ENCODE data around the gene IQCH. TPM values are rescaled to one million over a fixed set of nuclear protein-coding genes. Genes with fewer than 3 reads are reported as not detected.

IQCH gene
- total and polyA plus RNA-seq, 9 of the 15 experiments (the other 6 are each of a cell fraction or from before 2014, with no cell fraction given), result 1.8 to 3.9 (median 2.7) TPM

DNA sequence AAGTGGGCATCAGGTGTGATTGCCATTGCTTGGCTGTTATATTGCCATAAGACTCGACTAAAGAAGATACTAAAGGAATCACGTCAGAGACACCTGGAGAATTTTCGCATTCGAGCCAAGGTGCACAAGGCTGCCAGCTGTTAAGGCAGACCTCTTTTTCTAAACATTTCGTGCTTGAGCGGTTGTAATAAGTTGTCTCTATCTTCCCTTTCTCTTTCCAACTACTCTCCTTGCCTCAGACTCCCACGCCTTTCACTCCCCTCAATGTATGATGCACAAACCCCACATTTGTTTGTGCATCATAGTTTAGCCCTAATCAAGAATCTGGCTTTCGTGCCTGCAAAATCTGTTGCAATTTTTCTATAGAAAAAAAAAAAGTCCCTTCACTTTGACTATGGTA is 118.0 kb downstream of the IQCH start (continued):
- no peak for TF ChIP-seq TEAD1 (CRISPR knock-in tag; IDR thresholded peaks at IDR 0.05)
- no peak for TF ChIP-seq ZNF830 (CRISPR knock-in tag; IDR thresholded peaks at IDR 0.05)
- TF ChIP-seq, protein P1, sequence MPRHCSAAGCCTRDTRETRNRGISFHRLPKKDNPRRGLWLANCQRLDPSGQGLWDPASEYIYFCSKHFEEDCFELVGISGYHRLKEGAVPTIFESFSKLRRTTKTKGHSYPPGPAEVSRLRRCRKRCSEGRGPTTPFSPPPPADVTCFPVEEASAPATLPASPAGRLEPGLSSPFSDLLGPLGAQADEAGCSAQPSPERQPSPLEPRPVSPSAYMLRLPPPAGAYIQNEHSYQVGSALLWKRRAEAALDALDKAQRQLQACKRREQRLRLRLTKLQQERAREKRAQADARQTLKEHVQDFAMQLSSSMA (CRISPR knock-in tag; IDR thresholded peaks at IDR 0.05), result no peak
- TF ChIP-seq, protein P2, sequence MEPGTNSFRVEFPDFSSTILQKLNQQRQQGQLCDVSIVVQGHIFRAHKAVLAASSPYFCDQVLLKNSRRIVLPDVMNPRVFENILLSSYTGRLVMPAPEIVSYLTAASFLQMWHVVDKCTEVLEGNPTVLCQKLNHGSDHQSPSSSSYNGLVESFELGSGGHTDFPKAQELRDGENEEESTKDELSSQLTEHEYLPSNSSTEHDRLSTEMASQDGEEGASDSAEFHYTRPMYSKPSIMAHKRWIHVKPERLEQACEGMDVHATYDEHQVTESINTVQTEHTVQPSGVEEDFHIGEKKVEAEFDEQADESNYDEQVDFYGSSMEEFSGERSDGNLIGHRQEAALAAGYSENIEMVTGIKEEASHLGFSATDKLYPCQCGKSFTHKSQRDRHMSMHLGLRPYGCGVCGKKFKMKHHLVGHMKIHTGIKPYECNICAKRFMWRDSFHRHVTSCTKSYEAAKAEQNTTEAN (CRISPR knock-in tag; IDR thresholded peaks at IDR 0.05), result no peak
- no peak for TF ChIP-seq NFYB (IDR thresholded peaks at IDR 0.05; ENCODE audit: extremely low read depth, insufficient read length)

DNA sequence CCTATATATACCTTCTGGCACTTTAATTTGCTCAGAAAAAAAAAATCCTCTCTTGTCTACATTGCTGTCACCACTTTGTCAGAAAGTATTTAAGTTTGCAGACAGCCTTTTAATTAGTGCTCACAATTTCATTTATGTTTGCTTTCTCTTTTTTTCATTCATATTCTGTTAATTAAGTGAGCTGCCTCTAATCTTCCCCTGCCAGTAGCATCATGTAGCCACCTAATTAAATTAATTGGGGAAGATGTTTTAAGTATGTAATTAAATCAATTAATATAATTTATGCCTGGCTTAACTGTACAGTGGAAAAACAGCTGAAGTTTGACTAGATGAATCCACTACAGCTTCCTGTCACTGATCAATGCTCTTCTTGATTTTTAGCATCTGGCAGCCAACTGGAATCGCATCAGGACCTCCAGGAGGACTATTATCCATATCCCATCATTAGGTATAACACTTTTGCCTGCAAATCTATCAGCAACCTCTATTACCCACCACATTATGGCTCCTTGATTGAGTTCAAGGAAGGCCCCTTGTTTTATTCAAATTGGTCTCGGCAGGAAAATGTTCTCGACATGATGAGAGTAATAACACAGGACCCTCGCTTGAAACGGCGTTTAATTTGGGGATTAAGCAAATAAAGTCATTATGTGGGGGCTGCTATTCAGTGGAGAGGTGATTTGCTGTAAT is 118.5 kb downstream of the IQCH start:
- Histone ChIP-seq H4K20me1 (replicated peaks; ENCODE audit: control insufficient read depth, insufficient read depth, low read length) (no peaks in the 10 kb centered on the region), H2AFZ (ENCODE audit: low read depth, low read length) (no peak overlapping the region), H3K9me1 (ENCODE audit: control insufficient read depth, insufficient read depth, low read length) (no peaks in the 10 kb centered on the region), H3K27ac (ENCODE audit: extremely low read depth, low read depth, low read length) (no peak overlapping the region), H3K9ac (ENCODE audit: insufficient read depth in 1 of 2, low read depth in 2 of 2, low read length in 2 of 2) (no peak overlapping the region), H3K4me1 (replicated peaks in 1 of 2; ENCODE audit: control insufficient read depth in 2 of 2, insufficient read depth in 2 of 2, low read length in 2 of 2) (peaks cover 2 to 16% of the 10 kb centered on the region in 2 experiments; a peak in 4 of 5 replicates), H3K79me2 (ENCODE audit: control insufficient read depth, insufficient read depth, low read length) (no peaks in the 10 kb centered on the region), H3K36me3 (ENCODE audit: control insufficient read depth, insufficient read depth, low read length) (no peaks in the 10 kb centered on the region), H3K27me3 (ENCODE audit: control insufficient read depth in 2 of 2, insufficient read depth in 2 of 2, low read length in 2 of 2) (no peaks in the 10 kb centered on the region), H3K4me3 (no peak overlapping the region), H3K9me3 (replicated peaks; ENCODE audit: control insufficient read depth, insufficient read depth, low read depth, low read length) (no peaks in the 10 kb centered on the region), H3K4me2 (ENCODE audit: insufficient read depth, low read length) (no peak overlapping the region)
- CTCF ChIA-PET (ENCODE audit: low intra/inter-chr PET ratio), result no interaction called here
- in situ Hi-C loops (cut with MboI), result no loop called here
- WGBS (ENCODE audit: insufficient coverage, low coverage, missing lambda C conversion rate), result 58% methylated on average over 6 of the region's 6 CpGs
- ATAC-seq (no peak), DNase-seq (ENCODE audit: extremely low read depth in 1 of 4, low spot score in 3 of 4) (no peak), FAIRE-seq (no peak)
- BruUV-seq (replicated peaks), result no TSS peak
- POLR2A ChIA-PET, result interaction anchor here (1.4 kb wide), 2 partner anchors 23 to 29 kb away, joined by 4 read pairs; no protein-coding TSS in a partner anchor
- intact Hi-C loops (cut with micrococcal nuclease), result no loop called here
- TF ChIP-seq DNMT1 (IDR thresholded peaks at IDR 0.05) (no peak), LCOR (CRISPR knock-in tag; IDR thresholded peaks at IDR 0.05) (no peak), BRF1 (IDR thresholded peaks at IDR 0.05; ENCODE audit: borderline replicate concordance, extremely low read depth, insufficient read length) (no peak), ILK (tag; IDR thresholded peaks at IDR 0.05; ENCODE audit: borderline replicate concordance, low read depth) (no peak)
- TF ChIP-seq, protein P3, sequence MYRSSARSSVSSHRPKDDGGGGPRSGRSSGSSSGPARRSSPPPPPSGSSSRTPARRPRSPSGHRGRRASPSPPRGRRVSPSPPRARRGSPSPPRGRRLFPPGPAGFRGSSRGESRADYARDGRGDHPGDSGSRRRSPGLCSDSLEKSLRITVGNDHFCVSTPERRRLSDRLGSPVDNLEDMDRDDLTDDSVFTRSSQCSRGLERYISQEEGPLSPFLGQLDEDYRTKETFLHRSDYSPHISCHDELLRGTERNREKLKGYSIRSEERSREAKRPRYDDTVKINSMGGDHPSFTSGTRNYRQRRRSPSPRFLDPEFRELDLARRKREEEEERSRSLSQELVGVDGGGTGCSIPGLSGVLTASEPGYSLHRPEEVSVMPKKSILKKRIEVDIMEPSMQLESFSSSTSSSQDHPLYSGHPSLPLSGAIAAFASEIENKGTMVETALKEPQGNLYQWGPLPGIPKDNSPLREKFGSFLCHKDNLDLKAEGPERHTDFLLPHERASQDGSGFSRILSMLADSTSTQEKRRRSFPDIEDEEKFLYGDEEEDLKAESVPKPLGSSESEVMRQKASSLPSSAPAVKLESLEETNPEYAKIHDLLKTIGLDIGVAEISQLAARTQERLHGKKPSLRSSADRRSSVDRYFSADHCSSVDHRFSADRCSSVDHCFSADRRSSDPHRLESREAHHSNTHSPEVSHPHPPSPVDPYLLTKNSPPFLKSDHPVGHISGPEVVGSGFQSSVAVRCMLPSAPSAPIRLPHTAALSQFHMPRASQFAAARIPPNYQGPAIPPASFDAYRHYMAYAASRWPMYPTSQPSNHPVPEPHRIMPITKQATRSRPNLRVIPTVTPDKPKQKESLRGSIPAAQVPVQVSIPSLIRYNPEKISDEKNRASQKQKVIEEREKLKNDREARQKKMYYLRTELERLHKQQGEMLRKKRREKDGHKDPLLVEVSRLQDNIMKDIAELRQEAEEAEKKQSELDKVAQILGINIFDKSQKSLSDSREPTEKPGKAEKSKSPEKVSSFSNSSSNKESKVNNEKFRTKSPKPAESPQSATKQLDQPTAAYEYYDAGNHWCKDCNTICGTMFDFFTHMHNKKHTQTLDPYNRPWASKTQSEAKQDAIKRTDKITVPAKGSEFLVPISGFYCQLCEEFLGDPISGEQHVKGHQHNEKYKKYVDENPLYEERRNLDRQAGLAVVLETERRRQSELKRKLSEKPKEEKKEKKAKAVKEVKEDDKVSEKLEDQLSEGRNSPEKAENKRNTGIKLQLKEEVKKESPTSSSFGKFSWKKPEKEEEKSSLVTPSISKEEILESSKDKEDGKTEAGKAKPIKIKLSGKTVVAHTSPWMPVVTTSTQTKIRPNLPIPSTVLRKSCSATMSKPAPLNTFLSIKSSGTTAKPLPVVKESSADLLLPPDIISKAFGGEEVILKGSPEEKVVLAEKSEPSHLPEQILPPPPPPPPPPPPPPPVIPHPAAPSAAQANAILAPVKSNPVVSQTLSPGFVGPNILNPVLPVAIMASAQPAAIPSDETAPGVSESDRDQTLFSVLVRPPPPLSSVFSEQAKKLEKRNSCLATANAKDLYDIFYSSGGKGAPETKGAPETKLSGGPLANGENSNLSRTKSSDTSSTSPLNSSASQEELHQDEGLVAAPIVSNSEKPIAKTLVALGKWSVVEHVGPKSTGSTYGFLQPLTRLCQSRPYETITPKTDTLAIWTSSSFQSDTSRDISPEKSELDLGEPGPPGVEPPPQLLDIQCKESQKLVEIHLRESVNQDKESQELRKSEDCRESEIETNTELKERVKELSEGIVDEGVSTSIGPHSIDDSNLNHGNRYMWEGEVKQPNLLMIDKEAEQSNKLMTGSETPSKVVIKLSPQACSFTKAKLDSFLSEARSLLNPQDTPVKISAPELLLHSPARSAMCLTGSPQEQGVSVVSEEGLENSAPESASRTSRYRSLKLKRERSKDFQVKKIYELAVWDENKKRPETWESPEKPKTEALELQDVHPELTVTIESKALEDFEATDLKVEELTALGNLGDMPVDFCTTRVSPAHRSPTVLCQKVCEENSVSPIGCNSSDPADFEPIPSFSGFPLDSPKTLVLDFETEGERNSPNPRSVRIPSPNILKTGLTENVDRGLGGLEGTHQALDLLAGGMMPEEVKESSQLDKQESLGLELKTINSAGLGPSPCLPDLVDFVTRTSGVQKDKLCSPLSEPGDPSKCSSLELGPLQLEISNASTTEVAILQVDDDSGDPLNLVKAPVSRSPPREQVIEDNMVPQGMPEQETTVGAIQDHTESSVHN (IDR thresholded peaks at IDR 0.05; ENCODE audit: borderline replicate concordance in 1 of 2, low read depth in 1 of 2), result no peak

All from K562 (cell line).